Suprapubic skin (tissue), 4 donors: ENCODE measurements around the gene THSD7B. TPM values are rescaled to one million over a fixed set of nuclear protein-coding genes. Genes with fewer than 3 reads are reported as not detected.

Experiments
- DNase-seq, 2 donors: peaks; one replicate each; pipeline ENCODE4 v3.0.0-alpha.2; 2019; ENCODE audit warnings: low spot score in 2 of 2
- H3K27ac ChIP-seq: fragments of 200-600 bp; sonication (generic); one replicate; pipeline ENCODE4 v1.5.1; 2019
- H3K27me3 ChIP-seq: fragments of 200-600 bp; sonication (generic); one replicate; pipeline ENCODE4 v1.5.1; 2019
- H3K36me3 ChIP-seq: fragments of 200-600 bp; sonication (generic); one replicate; pipeline ENCODE4 v1.5.1; 2019
- H3K4me1 ChIP-seq: fragments of 200-600 bp; sonication (generic); one replicate; pipeline ENCODE4 v1.5.1; 2019
- H3K4me3 ChIP-seq: fragments of 200-600 bp; sonication (generic); one replicate; pipeline ENCODE4 v1.5.1; 2019; ENCODE audit warnings: mild to moderate bottlenecking
- H3K9me3 ChIP-seq: fragments of 200-600 bp; sonication (generic); one replicate; pipeline ENCODE4 v1.5.1; 2019
- CTCF ChIP-seq, 2 donors: fragments of 200-600 bp in 1 of 2; fragments of 450-650 bp in 1 of 2; sonication (generic) in 1 of 2; IDR thresholded peaks; one replicate each; pipeline ENCODE4 v1.5.1; 2016 to 2019; ENCODE audit warnings: antibody characterized with exemption in 2 of 2, mild to moderate bottlenecking in 1 of 2, moderate library complexity in 1 of 2
- EP300 ChIP-seq: sonication (generic); formaldehyde crosslinking; IDR thresholded peaks from one replicate; pipeline ENCODE4 v1.6.1; 2017; ENCODE audit warnings: antibody characterized with exemption
- POLR2A ChIP-seq, 2 donors: fragments of 450-650 bp; IDR thresholded peaks; one replicate each; pipeline ENCODE4 v1.6.1; 2017; ENCODE audit warnings: antibody characterized with exemption in 2 of 2, mild to moderate bottlenecking in 2 of 2, moderate library complexity in 2 of 2
- POLR2AphosphoS5 ChIP-seq, 3 donors: sonication (generic); formaldehyde crosslinking; IDR thresholded peaks; one replicate each; pipeline ENCODE4 v1.6.1; 2017; ENCODE audit warnings: antibody characterized with exemption in 3 of 3
- WGBS: methylation state at CpG from one replicate; pipeline ENCODE4 v1.1.5; 2018; 5-methylcytosine and 5-hydroxymethylcytosine counted together
- total RNA-seq, 4 donors: library from RNA; depleted of rRNA; stranded (reverse); fragments of >200 nt; gene quantifications; one replicate each; pipeline ENCODE4 v1.1.0, GENCODE V29; 2016

The THSD7B gene
- total RNA-seq, 4 donors from 2014 or later, result 0.18 to 1.1 (median 0.34) TPM; not detected in 1

GRCh38 chr2:136801661-136802060 lies 36.3 kb downstream of the THSD7B start:
- no peaks in the 10 kb centered on the region for H3K9me3 ChIP-seq
- no peak overlapping the region for H3K4me3 ChIP-seq
- H3K27me3 ChIP-seq, result no peaks in the 10 kb centered on the region
- 79% methylated on average over 4 of the region's 4 CpGs for WGBS
- no peaks in the 10 kb centered on the region for H3K4me1 ChIP-seq
- TF ChIP-seq CTCF (IDR thresholded peaks at IDR 0.05), result no peak
- no peak for TF ChIP-seq POLR2A (IDR thresholded peaks at IDR 0.05)
- no peak for TF ChIP-seq EP300
- TF ChIP-seq POLR2AphosphoS5 (IDR thresholded peaks at IDR 0.05), result no peak
- no peaks in the 10 kb centered on the region for H3K36me3 ChIP-seq
- H3K27ac ChIP-seq, result no peak overlapping the region
- DNase-seq, result no peak

DNA sequence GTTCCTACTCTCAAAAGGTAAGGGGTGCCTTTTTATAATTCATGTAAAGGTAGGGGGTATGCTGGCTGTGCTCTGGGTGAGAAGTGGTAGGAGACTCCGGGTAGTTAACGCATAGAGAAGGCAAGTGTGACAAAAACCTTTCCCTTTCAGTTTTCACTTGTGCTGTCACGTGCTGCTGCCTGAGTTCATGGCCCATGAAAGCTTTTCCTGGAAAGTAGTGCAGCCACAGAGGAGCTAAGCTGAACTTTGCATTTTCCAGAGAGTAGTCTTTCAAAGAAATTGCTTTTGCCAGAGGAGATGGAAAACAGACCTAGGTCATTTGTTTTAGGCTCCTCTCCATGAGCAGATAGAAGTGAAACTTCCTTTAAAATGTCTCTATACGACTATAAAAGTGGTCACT lies 44.7 kb downstream of the THSD7B start:
- Histone ChIP-seq H3K27ac (no peak overlapping the region), H3K4me1 (no peaks in the 10 kb centered on the region), H3K27me3 (no peaks in the 10 kb centered on the region), H3K4me3 (no peak overlapping the region), H3K36me3 (no peaks in the 10 kb centered on the region), H3K9me3 (no peaks in the 10 kb centered on the region)
- WGBS, result 71% methylated on average over 3 of the region's 4 CpGs
- no peak for DNase-seq
- no peak for TF ChIP-seq CTCF (IDR thresholded peaks at IDR 0.05)
- TF ChIP-seq POLR2AphosphoS5 (IDR thresholded peaks at IDR 0.05), result no peak
- no peak for TF ChIP-seq POLR2A (IDR thresholded peaks at IDR 0.05)
- no peak for TF ChIP-seq EP300

- 79% methylated on average over 4 of the region's 4 CpGs for WGBS
- DNase-seq, result no peak
- no peak overlapping the region for H3K27ac ChIP-seq
- no peaks in the 10 kb centered on the region for H3K4me1 ChIP-seq
- TF ChIP-seq POLR2A (IDR thresholded peaks at IDR 0.05), result no peak
- TF ChIP-seq CTCF (IDR thresholded peaks at IDR 0.05), result no peak
- TF ChIP-seq POLR2AphosphoS5 (IDR thresholded peaks at IDR 0.05), result no peak
- no peak for TF ChIP-seq EP300
- no peaks in the 10 kb centered on the region for H3K9me3 ChIP-seq
- H3K4me3 ChIP-seq, result no peak overlapping the region
- no peaks in the 10 kb centered on the region for H3K36me3 ChIP-seq
- H3K27me3 ChIP-seq, result no peaks in the 10 kb centered on the region
These were observed 53.5 kb downstream of the THSD7B start for GRCh38 chr2:136818839-136819238.

DNA sequence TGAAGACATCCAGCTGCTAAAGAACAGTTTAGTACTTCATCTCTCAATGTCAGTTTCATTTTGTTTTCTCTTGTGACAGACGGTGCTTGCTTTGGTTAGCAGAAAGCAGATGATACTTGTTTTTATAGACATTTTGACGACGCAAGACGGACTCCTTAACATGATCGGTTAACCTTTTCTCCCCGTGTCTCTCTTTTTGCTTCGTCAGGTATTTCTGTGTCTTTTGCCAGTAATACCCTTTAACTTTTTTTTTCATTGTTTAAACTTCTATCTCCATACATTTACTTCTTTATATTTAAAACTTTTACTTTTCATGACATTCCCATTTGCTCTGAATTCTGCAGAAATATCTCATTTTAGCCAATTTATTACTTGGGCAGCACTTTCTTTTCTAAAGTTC lies 57.9 kb downstream of the THSD7B start:
- Histone ChIP-seq H3K9me3 (no peaks in the 10 kb centered on the region), H3K27me3 (no peaks in the 10 kb centered on the region), H3K36me3 (no peaks in the 10 kb centered on the region), H3K4me1 (no peaks in the 10 kb centered on the region), H3K4me3 (no peak overlapping the region), H3K27ac (no peak overlapping the region)
- 87% methylated on average over 7 of the region's 7 CpGs for WGBS
- TF ChIP-seq CTCF (IDR thresholded peaks at IDR 0.05), result no peak
- no peak for TF ChIP-seq POLR2AphosphoS5 (IDR thresholded peaks at IDR 0.05)
- no peak for TF ChIP-seq POLR2A (IDR thresholded peaks at IDR 0.05)
- TF ChIP-seq EP300, result no peak
- DNase-seq, result no peak

DNA sequence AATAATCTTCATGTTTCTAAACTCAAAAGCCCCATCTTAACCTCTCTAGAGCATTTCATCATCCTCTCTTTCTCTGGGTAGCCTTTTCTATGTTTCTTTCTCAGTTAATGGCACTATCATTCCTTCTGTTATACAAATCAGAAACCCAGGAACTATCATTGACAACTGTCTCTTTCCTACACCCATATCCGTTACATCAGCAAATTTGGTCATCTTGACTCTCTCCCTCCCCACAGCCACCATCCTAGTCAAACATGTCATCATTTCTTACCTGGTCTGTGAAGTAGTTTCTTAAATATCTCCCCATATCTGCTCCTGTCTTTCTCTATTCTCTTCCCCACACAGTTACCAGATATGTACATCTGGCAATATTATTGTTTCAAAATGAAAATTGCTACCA lies 62.8 kb downstream of the THSD7B start:
- Histone ChIP-seq H3K36me3 (no peaks in the 10 kb centered on the region), H3K4me1 (no peaks in the 10 kb centered on the region), H3K4me3 (no peak overlapping the region), H3K27ac (no peak overlapping the region), H3K27me3 (no peaks in the 10 kb centered on the region), H3K9me3 (no peaks in the 10 kb centered on the region)
- no peak for DNase-seq
- 92% methylated on average over 1 of the region's 1 CpG for WGBS
- TF ChIP-seq CTCF (IDR thresholded peaks at IDR 0.05), result no peak
- no peak for TF ChIP-seq EP300
- no peak for TF ChIP-seq POLR2AphosphoS5 (IDR thresholded peaks at IDR 0.05)
- TF ChIP-seq POLR2A (IDR thresholded peaks at IDR 0.05), result no peak
